Hepatocyte (in vitro differentiated cells): Measurements from ENCODE around the gene CXCL12.

ENCODE experiments used
- EZH2 ChIP-seq: fragments of 200-600 bp; sonication (generic); IDR thresholded peaks from 2 replicates; pipeline ENCODE4 v1.6.1; 2016; ENCODE audit warnings: antibody characterized with exemption, mild to moderate bottlenecking, borderline replicate concordance
- TF ChIP-seq, protein P1 (sequence below): fragments of 200-600 bp; sonication (generic); IDR thresholded peaks from 2 replicates; pipeline ENCODE4 v1.5.1; 2016; ENCODE audit warnings: antibody characterized with exemption, mild to moderate bottlenecking; ENCODE audit not compliant: poor library complexity

DNA sequence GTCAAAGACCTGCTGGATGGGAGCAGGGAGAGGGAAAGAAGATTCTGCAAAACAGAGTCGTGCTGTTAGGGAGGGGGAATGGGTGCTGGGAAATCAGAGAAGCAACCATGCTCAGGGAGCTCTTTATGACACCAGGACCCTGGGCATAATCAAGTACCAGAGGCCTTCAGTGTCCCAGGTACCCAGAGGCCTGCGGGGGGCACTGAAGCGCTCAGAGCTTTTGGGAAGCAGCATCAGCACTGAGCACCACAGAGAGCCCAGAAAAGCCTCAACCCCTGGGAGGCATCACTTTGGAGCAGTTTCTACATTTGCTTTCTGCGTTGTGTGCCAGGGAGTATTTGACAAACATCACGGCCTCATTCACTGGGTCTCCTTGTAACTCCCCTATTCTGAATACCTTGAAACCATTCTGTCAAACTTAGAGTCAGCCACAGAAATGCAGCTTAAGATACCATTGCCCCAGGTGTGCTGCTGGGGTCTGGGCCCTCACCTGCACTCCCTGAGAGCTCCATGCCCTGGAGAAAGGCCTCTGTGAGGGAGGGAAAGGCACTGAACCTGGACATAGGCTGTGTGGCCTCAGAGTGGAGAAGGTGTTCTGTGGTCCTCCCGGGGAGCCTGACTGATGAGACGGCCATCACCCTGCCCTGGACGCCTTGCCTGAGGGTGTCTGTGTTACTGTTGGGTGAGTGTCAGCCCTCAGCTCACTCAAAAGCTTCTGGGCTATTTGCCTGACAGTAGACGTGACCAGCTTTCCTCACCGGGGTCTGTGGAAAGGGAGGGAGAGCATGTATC, 37.1 kb downstream of the CXCL12 start:
- TF ChIP-seq, protein P1, sequence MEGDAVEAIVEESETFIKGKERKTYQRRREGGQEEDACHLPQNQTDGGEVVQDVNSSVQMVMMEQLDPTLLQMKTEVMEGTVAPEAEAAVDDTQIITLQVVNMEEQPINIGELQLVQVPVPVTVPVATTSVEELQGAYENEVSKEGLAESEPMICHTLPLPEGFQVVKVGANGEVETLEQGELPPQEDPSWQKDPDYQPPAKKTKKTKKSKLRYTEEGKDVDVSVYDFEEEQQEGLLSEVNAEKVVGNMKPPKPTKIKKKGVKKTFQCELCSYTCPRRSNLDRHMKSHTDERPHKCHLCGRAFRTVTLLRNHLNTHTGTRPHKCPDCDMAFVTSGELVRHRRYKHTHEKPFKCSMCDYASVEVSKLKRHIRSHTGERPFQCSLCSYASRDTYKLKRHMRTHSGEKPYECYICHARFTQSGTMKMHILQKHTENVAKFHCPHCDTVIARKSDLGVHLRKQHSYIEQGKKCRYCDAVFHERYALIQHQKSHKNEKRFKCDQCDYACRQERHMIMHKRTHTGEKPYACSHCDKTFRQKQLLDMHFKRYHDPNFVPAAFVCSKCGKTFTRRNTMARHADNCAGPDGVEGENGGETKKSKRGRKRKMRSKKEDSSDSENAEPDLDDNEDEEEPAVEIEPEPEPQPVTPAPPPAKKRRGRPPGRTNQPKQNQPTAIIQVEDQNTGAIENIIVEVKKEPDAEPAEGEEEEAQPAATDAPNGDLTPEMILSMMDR, result no peak
- TF ChIP-seq EZH2, result no peak
